SJCRH30 (cell line): ENCODE data around the gene RNF43. TPM values are rescaled to one million over a fixed set of nuclear protein-coding genes. Genes with fewer than 3 reads are reported as not detected.

Source experiments
- DNase-seq, 2 experiments: peaks; one replicate each; pipeline ENCODE4 v3.0.0-alpha.2; 2015 to 2020
- H3K27ac ChIP-seq: fragments of 250-450 bp; sonication (Bioruptor Pico); 2 replicates; pipeline ENCODE4 v1.5.1; 2020; ENCODE audit warnings: mild to moderate bottlenecking, moderate library complexity
- H3K27me3 ChIP-seq: fragments of 250-450 bp; sonication (Bioruptor Pico); 2 replicates; pipeline ENCODE4 v1.5.1; 2020; ENCODE audit warnings: mild to moderate bottlenecking, moderate library complexity
- H3K36me3 ChIP-seq: fragments of 250-450 bp; sonication (Bioruptor Pico); 2 replicates; pipeline ENCODE4 v1.5.1; 2020; ENCODE audit warnings: mild to moderate bottlenecking, moderate library complexity
- H3K4me1 ChIP-seq: fragments of 250-450 bp; sonication (Bioruptor Pico); 2 replicates; pipeline ENCODE4 v1.5.1; 2020; ENCODE audit warnings: mild to moderate bottlenecking, moderate library complexity
- H3K4me3 ChIP-seq: fragments of 250-450 bp; sonication (Bioruptor Pico); 2 replicates; pipeline ENCODE4 v1.5.1; 2020; ENCODE audit warnings: mild to moderate bottlenecking, moderate library complexity
- H3K9me3 ChIP-seq: fragments of 250-450 bp; sonication (Bioruptor Pico); replicated peaks from 2 replicates; pipeline ENCODE4 v1.5.1; 2020; ENCODE audit warnings: mild to moderate bottlenecking, moderate library complexity
- total RNA-seq: library from RNA; depleted of rRNA; stranded (reverse); fragments of >200 nt; shearing (Covaris generic); gene quantifications from 2 replicates; pipeline ENCODE4 v1.2.3, GENCODE V29; 2014; rRNA removed

The RNF43 gene
- total RNA-seq, 1 experiment from 2014 or later, result not detected

DNA sequence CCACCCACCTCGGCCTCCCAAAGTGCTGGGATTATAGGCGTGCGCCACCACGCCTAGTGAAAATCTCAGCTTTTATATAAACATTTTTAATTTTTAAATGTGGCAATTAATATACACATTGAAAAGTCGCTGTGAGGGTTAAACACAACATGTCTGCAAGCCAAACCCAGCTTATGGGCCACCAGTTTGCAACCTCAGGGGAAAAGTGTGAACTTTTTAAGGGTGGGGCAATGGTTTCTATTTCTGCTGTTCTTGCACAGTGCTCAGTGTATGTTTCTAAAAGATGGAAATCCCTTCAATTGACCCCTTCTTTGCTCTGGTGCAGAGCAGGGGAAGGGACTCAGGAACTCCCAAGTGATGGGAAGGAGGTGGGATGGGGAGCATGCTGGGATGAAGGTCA, 47.0 kb downstream of the RNF43 start:
- no peak for DNase-seq
- 0 out of 2 replicates have a peak, but pooled peaks cover 3% of the 10 kb centered on the region for H3K27me3 ChIP-seq
- H3K4me1 ChIP-seq, result no peaks in the 10 kb centered on the region
- no peak overlapping the region for H3K4me3 ChIP-seq
- no peak overlapping the region for H3K27ac ChIP-seq
- no peaks in the 10 kb centered on the region for H3K36me3 ChIP-seq
- H3K9me3 ChIP-seq, result no peaks in the 10 kb centered on the region

GRCh38 chr17:58369214-58370031, 47.9 kb downstream of the RNF43 start:
- 0 out of 2 replicates have a peak, but pooled peaks cover 3% of the 10 kb centered on the region for H3K27me3 ChIP-seq

DNA sequence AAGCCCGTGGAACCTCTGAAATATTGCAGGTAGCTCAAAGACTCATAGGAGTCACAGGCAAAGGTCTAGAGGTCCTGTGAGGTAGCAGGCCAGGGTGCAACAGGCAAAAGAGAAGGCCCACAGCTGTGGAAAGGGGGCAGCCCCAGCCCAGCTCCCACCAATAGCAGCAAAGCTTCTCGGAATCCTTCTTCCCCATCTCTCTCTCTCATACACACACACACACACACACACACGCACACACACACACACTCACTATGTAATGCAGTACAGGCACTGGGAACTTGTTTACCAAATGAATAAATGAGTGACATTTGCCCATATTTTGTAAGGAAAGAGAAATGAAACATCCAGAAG, 48.5 kb downstream of the RNF43 start:
- no peaks in the 10 kb centered on the region for H3K9me3 ChIP-seq
- no peaks in the 10 kb centered on the region for H3K36me3 ChIP-seq
- H3K4me1 ChIP-seq, result no peaks in the 10 kb centered on the region
- no peak overlapping the region for H3K27ac ChIP-seq
- DNase-seq, result no peak
- 0 out of 2 replicates have a peak, but pooled peaks cover 3% of the 10 kb centered on the region for H3K27me3 ChIP-seq
- H3K4me3 ChIP-seq, result no peak overlapping the region

More at GRCh38 chr17:58369214-58370031, 47.9 kb downstream of the RNF43 start:
- H3K4me3 ChIP-seq, result no peak overlapping the region
- no peak for DNase-seq
- no peak overlapping the region for H3K27ac ChIP-seq
- no peaks in the 10 kb centered on the region for H3K4me1 ChIP-seq
- H3K9me3 ChIP-seq, result no peaks in the 10 kb centered on the region
- no peaks in the 10 kb centered on the region for H3K36me3 ChIP-seq

Other genes with a start within 250 kb of the RNF43 start
- not detected in 2 replicates for gene EPX, start 224.8 kb downstream of the RNF43 start, total RNA-seq
- 9.0 and 15.5 TPM in 2 replicates for gene MKS1, start 198.3 kb downstream of the RNF43 start, total RNA-seq
- gene LPO, start 178.9 kb downstream of the RNF43 start, total RNA-seq, result not detected in 2 replicates
- 5.2 and 6.4 TPM in 2 replicates for gene MPO, start 136.6 kb downstream of the RNF43 start, total RNA-seq
- 0.53 and 0.58 TPM in 2 replicates for gene TSPOAP1, start 88.7 kb downstream of the RNF43 start, total RNA-seq
- 61.2 and 61.3 TPM in 2 replicates for gene SUPT4H1, start 65.3 kb downstream of the RNF43 start, total RNA-seq
- gene HSF5, start 70.9 kb upstream of the RNF43 start, total RNA-seq, result not detected in 2 replicates
- 37.3 and 42.2 TPM in 2 replicates for gene MTMR4, start 97.1 kb upstream of the RNF43 start, total RNA-seq